ENCODE results near the gene ADCY1. TPM values are rescaled to one million over a fixed set of nuclear protein-coding genes. Genes with fewer than 3 reads are reported as not detected.

Gene ADCY1
- polyA plus RNA-seq, 1 donor (not counting 4 experiments of a cell fraction or from before 2014, with no cell fraction given): 0.54 TPM

- no peak for FAIRE-seq
These were observed 6.1 kb downstream of the ADCY1 start for GRCh38 chr7:45580053-45580872.

DNA sequence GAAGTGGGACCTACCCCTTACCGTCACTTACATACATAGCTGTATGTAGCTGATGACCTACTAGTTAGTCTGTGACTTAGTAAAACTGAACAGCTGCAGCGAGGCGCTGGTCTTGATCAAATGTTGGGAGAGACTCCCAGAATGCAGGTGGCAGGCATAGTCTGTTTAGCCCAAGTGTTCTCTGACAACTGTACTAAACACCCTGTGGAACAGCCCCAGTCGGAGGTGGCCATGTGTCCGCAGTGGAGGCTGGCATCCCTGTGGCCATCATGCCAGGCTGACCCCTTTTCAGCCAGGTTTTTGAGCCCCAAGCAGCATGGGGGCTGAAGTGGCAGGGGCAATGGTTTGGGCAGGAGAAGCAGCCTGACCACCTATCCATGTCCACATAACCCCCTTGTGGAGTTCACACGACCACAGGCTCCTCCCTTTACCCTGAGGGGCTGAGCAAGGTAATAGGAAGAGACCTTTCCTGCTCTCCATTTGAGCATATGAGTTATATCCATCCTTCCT is 7.2 kb downstream of the ADCY1 start:
- Histone ChIP-seq H3K27me3 (ENCODE audit: control insufficient read depth, extremely low read depth, insufficient read depth, low read length) (peaks cover 26% of the 10 kb centered on the region), H3K9me3 (ENCODE audit: control insufficient read depth, low read depth, low read length) (no peaks in the 10 kb centered on the region), H3K9ac (ENCODE audit: control insufficient read depth, extremely low read depth, insufficient read depth, low read length) (no peak overlapping the region), H4K20me1 (ENCODE audit: control insufficient read depth, extremely low read depth, insufficient read depth, low read length) (no peaks in the 10 kb centered on the region), H3K27ac (ENCODE audit: control insufficient read depth, insufficient read depth, low read length) (no peak overlapping the region), H3K79me2 (ENCODE audit: control insufficient read depth, insufficient read depth, low read length) (no peaks in the 10 kb centered on the region), H2AFZ (ENCODE audit: control insufficient read depth, low read length) (no peak overlapping the region), H3K4me2 (ENCODE audit: control insufficient read depth, extremely low read depth, insufficient read depth, low read depth, low read length) (no peak overlapping the region), H3K4me1 (ENCODE audit: control insufficient read depth, extremely low read depth, insufficient read depth, low read length) (no peaks in the 10 kb centered on the region), H3K4me3 (ENCODE audit: control insufficient read depth in 2 of 3, extremely low read depth in 1 of 3, insufficient read depth in 2 of 3, low read depth in 1 of 3, low read length in 3 of 3) (no peak overlapping the region), H3K9me1 (ENCODE audit: control insufficient read depth, extremely low read depth, insufficient read depth, low read length) (no peaks in the 10 kb centered on the region), H3K36me3 (ENCODE audit: control insufficient read depth in 2 of 2, extremely low read depth in 1 of 2, insufficient read depth in 2 of 2, low read length in 2 of 2) (no peaks in the 10 kb centered on the region)
- DNase-seq (ENCODE audit: low read depth, low spot score) (no peak), FAIRE-seq (no peak)
- no peak for TF ChIP-seq EZH2 (IDR thresholded peaks at IDR 0.05; ENCODE audit: low read length)
- TF ChIP-seq CTCF (optimal IDR thresholded peaks at IDR 0.05 in 1 of 3, IDR thresholded peaks at IDR 0.05 in 1 of 3, conservative IDR thresholded peaks at IDR 0.05 in 1 of 3; ENCODE audit: extremely low read depth in 1 of 3, insufficient read depth in 2 of 3, low read length in 3 of 3): no peak
- dilution Hi-C loops (cut with MboI; ENCODE audit: extremely low pct_ligation_motif_present, low sequenced_read_pairs): no loop called here

More at GRCh38 chr7:45580053-45580872, 6.1 kb downstream of the ADCY1 start:
- Histone ChIP-seq H2AFZ (ENCODE audit: control insufficient read depth, low read length) (no peak overlapping the region), H4K20me1 (ENCODE audit: control insufficient read depth, extremely low read depth, insufficient read depth, low read length) (no peaks in the 10 kb centered on the region), H3K9me1 (ENCODE audit: control insufficient read depth, extremely low read depth, insufficient read depth, low read length) (no peaks in the 10 kb centered on the region), H3K36me3 (ENCODE audit: control insufficient read depth in 2 of 2, extremely low read depth in 1 of 2, insufficient read depth in 2 of 2, low read length in 2 of 2) (no peaks in the 10 kb centered on the region), H3K27ac (ENCODE audit: control insufficient read depth, insufficient read depth, low read length) (no peak overlapping the region), H3K9ac (ENCODE audit: control insufficient read depth, extremely low read depth, insufficient read depth, low read length) (no peak overlapping the region), H3K4me3 (ENCODE audit: control insufficient read depth in 2 of 3, extremely low read depth in 1 of 3, insufficient read depth in 2 of 3, low read depth in 1 of 3, low read length in 3 of 3) (no peak overlapping the region), H3K4me1 (ENCODE audit: control insufficient read depth, extremely low read depth, insufficient read depth, low read length) (no peaks in the 10 kb centered on the region), H3K27me3 (ENCODE audit: control insufficient read depth, extremely low read depth, insufficient read depth, low read length) (peaks cover 37% of the 10 kb centered on the region), H3K79me2 (ENCODE audit: control insufficient read depth, insufficient read depth, low read length) (no peaks in the 10 kb centered on the region), H3K9me3 (ENCODE audit: control insufficient read depth, low read depth, low read length) (no peaks in the 10 kb centered on the region), H3K4me2 (ENCODE audit: control insufficient read depth, extremely low read depth, insufficient read depth, low read depth, low read length) (no peak overlapping the region)
- DNase-seq (ENCODE audit: low read depth, low spot score): no peak
- dilution Hi-C loops (cut with MboI; ENCODE audit: extremely low pct_ligation_motif_present, low sequenced_read_pairs): no loop called here
- peak; percentile 34 to 54 (median 40) for TF ChIP-seq CTCF (optimal IDR thresholded peaks at IDR 0.05 in 1 of 3, IDR thresholded peaks at IDR 0.05 in 1 of 3, conservative IDR thresholded peaks at IDR 0.05 in 1 of 3; ENCODE audit: extremely low read depth in 1 of 3, insufficient read depth in 2 of 3, low read length in 3 of 3)
- TF ChIP-seq EZH2 (IDR thresholded peaks at IDR 0.05; ENCODE audit: low read length): no peak
